Fibroblast of the aortic adventitia (primary cell): ENCODE results near the gene RNF220. TPM values are rescaled to one million over a fixed set of nuclear protein-coding genes. Genes with fewer than 3 reads are reported as not detected.

Experiments
- DNase-seq: peaks from one replicate; pipeline ENCODE4 v3.0.0-alpha.2; 2010; ENCODE audit warnings: low read depth
- H3K4me3 ChIP-seq: 2 replicates; pipeline ENCODE4 v1.5.1; 2011; ENCODE audit warnings: low read depth, mild to moderate bottlenecking, control low read depth, low read length, moderate library complexity
- CTCF ChIP-seq: IDR thresholded peaks from 2 replicates; pipeline ENCODE4 v1.5.1; 2011; ENCODE audit warnings: mild to moderate bottlenecking, low read length, control low read depth, inconsistent platforms; ENCODE audit not compliant: insufficient read depth
- total RNA-seq: library from RNA; depleted of rRNA; stranded (reverse); fragments of >200 nt; gene quantifications from 2 replicates; pipeline ENCODE4 v1.2.3, GENCODE V29; 2012; ENCODE audit warnings: low replicate concordance

The RNF220 gene
- total RNA-seq, 1 donor: 51.2 TPM

GRCh38 chr1:44655609-44656008 lies 250.6 kb downstream of the RNF220 start:
- no peak overlapping the region for H3K4me3 ChIP-seq
- no peak for DNase-seq
- TF ChIP-seq CTCF: peak; percentile 74

DNA sequence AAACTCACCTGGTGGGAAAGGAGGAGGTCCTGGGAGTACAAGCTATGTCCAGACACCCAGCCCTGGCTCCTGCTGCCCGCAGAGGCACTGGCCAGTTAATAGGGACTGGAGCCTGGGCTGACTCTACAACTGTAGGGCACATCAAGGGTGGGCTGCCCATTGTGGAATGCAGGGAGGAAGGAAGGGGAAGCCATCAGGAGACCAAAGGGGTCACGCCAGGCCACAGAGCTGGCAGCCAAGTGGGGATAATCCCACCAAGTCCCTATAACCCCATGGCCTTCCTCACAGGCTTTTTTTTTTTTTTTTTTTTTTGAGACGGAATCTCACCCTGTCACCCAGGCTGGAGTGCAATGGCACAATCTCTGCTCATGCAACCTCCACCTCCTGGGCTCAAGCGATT lies 254.5 kb downstream of the RNF220 start:
- H3K4me3 ChIP-seq: no peak overlapping the region
- no peak for DNase-seq
- no peak for TF ChIP-seq CTCF

- no peak for DNase-seq
- TF ChIP-seq CTCF: no peak
- H3K4me3 ChIP-seq: no peak overlapping the region
These were observed 255.1 kb downstream of the RNF220 start for GRCh38 chr1:44660176-44660575.

GRCh38 chr1:44661781-44662682 lies 257.0 kb downstream of the RNF220 start:
- TF ChIP-seq CTCF: no peak
- no peak overlapping the region for H3K4me3 ChIP-seq
- no peak for DNase-seq

GRCh38 chr1:44662683-44663030 lies 257.6 kb downstream of the RNF220 start:
- H3K4me3 ChIP-seq: no peak overlapping the region
- no peak for TF ChIP-seq CTCF
- DNase-seq: no peak

- no peak for TF ChIP-seq CTCF
- H3K4me3 ChIP-seq: no peak overlapping the region
- no peak for DNase-seq
These were observed 258.4 kb downstream of the RNF220 start for GRCh38 chr1:44663417-44663816.
